Activated naive CD8-positive, alpha-beta T cell treated with anti-CD3 and anti-CD28 coated beads, Interleukin-2, amount 50 U/mL, for 16 hours (primary cell): Measurements from ENCODE around the gene VAT1L.

Experiments
- DNase-seq: peaks from one replicate; pipeline ENCODE4 v3.0.0-alpha.2; 2020; ENCODE audit warnings: low read depth, low spot score

The VAT1L gene

GRCh38 chr16:77788181-77789084 is at the start of gene VAT1L:
TSS of gene VAT1L (plus strand) at chr16:77788564. CDS start at chr16:77788683, 119 bp downstream.
- no peak for DNase-seq

- DNase-seq, result no peak
Observed at GRCh38 chr16:77738706-77739558, 49.4 kb upstream of the VAT1L start.

- DNase-seq, result no peak
Observed at GRCh38 chr16:77739559-77739892, 48.8 kb upstream of the VAT1L start.

- no peak for DNase-seq
Observed at GRCh38 chr16:77744141-77744540, 44.2 kb upstream of the VAT1L start.

- no peak for DNase-seq
Observed at GRCh38 chr16:77745972-77746371, 42.4 kb upstream of the VAT1L start.

GRCh38 chr16:77748421-77749005 is 39.9 kb upstream of the VAT1L start:
- no peak for DNase-seq

- no peak for DNase-seq
Observed at GRCh38 chr16:77749415-77749814, 38.9 kb upstream of the VAT1L start.

- DNase-seq, result no peak
Observed at GRCh38 chr16:77758046-77758445, 30.3 kb upstream of the VAT1L start.

GRCh38 chr16:77758508-77758907 is 29.9 kb upstream of the VAT1L start:
- no peak for DNase-seq

GRCh38 chr16:77759201-77759600 is 29.2 kb upstream of the VAT1L start:
- DNase-seq, result no peak

GRCh38 chr16:77759821-77760220 is 28.5 kb upstream of the VAT1L start:
- DNase-seq, result no peak

GRCh38 chr16:77760800-77761199 is 27.6 kb upstream of the VAT1L start:
- DNase-seq, result no peak

- DNase-seq, result no peak
Observed at GRCh38 chr16:77761204-77761603, 27.2 kb upstream of the VAT1L start.

GRCh38 chr16:77762262-77762661 is 26.1 kb upstream of the VAT1L start:
- no peak for DNase-seq

GRCh38 chr16:77763994-77764393 is 24.4 kb upstream of the VAT1L start:
- no peak for DNase-seq

GRCh38 chr16:77767211-77767610 is 21.2 kb upstream of the VAT1L start:
- no peak for DNase-seq

- DNase-seq, result no peak
Observed at GRCh38 chr16:77767826-77768225, 20.5 kb upstream of the VAT1L start.

GRCh38 chr16:77775911-77776909 is 12.2 kb upstream of the VAT1L start:
- no peak for DNase-seq

- DNase-seq, result no peak
Observed at GRCh38 chr16:77777745-77778144, 10.6 kb upstream of the VAT1L start.

GRCh38 chr16:77780378-77780837 is 8.0 kb upstream of the VAT1L start:
- no peak for DNase-seq

- no peak for DNase-seq
Observed at GRCh38 chr16:77781091-77781490, 7.3 kb upstream of the VAT1L start.
